Right ventricle myocardium inferior (tissue), 1 donor: ENCODE results near the gene CSF2RB. TPM values are rescaled to one million over a fixed set of nuclear protein-coding genes. Genes with fewer than 3 reads are reported as not detected.

ENCODE experiments used
- ATAC-seq: fragments of 200-7000 bp; cut with Tn5 transposase; one replicate; pipeline ENCODE4 v1.9.1; 2020; ENCODE audit warnings: mild to moderate bottlenecking, moderate library complexity
- DNase-seq: peaks from one replicate; pipeline ENCODE4 v3.0.0; 2021; ENCODE audit errors: missing footprints
- intact Hi-C: fragments of 100-400 bp; cut with DNase I; formaldehyde crosslinking; loops from one replicate; pipeline ENCODE4 v1.11.0; 2022
- total RNA-seq: library from RNA; stranded (reverse); fragmentation: NEBNext Ultra II Directional; extraction: Animal tissue kit (Norgen Biotek cat#: 25700); gene quantifications from one replicate; pipeline ENCODE4 v1.2.1, GENCODE V29; 2021
- donor health status: DM: no; HTN: yes; CAD: no; lungs with severe emphysema.

The CSF2RB gene
- total RNA-seq, 1 donor from 2014 or later, result 3.1 TPM

- intact Hi-C loops, result no loop called here
- DNase-seq, result no peak
Measured at GRCh38 chr22:36950797-36951590, 37.6 kb downstream of the CSF2RB start.

GRCh38 chr22:36951746-36952145, 38.3 kb downstream of the CSF2RB start:
- intact Hi-C loops, result no loop called here
- ATAC-seq, result no peak

More at GRCh38 chr22:36950797-36951590, 37.6 kb downstream of the CSF2RB start:
- ATAC-seq, result no peak

GRCh38 chr22:36953239-36954080, 40.0 kb downstream of the CSF2RB start:
- ATAC-seq (no peak), DNase-seq (no peak)
- intact Hi-C loops, result no loop called here

More at GRCh38 chr22:36951746-36952145, 38.3 kb downstream of the CSF2RB start:
- DNase-seq, result no peak

GRCh38 chr22:36954251-36955014, 41.0 kb downstream of the CSF2RB start:
- ATAC-seq (no peak), DNase-seq (no peak)
- intact Hi-C loops, result no loop called here

- intact Hi-C loops, result no loop called here
- DNase-seq (no peak), ATAC-seq (no peak)
Measured at GRCh38 chr22:36955691-36956090, 42.3 kb downstream of the CSF2RB start.

- intact Hi-C loops, result no loop called here
- no peak for DNase-seq
- ATAC-seq, result no peak
Measured at GRCh38 chr22:36958366-36958765, 44.9 kb downstream of the CSF2RB start.

- ATAC-seq (no peak), DNase-seq (no peak)
- intact Hi-C loops, result no loop called here
Measured at GRCh38 chr22:36961626-36962025, 48.2 kb downstream of the CSF2RB start.

GRCh38 chr22:36963302-36963701, 49.9 kb downstream of the CSF2RB start:
- DNase-seq, result no peak
- intact Hi-C loops, result no loop called here
- ATAC-seq, result no peak

GRCh38 chr22:36964106-36964505, 50.7 kb downstream of the CSF2RB start:
- no peak for DNase-seq
- ATAC-seq, result no peak
- intact Hi-C loops, result no loop called here

- ATAC-seq, result no peak
- DNase-seq, result no peak
- intact Hi-C loops, result no loop called here
Measured at GRCh38 chr22:36965696-36966095, 52.3 kb downstream of the CSF2RB start.

- ATAC-seq, result no peak
- DNase-seq, result no peak
- intact Hi-C loops, result no loop called here
Measured at GRCh38 chr22:36966851-36967540, 53.6 kb downstream of the CSF2RB start.

GRCh38 chr22:36968249-36968964, 55.0 kb downstream of the CSF2RB start:
- ATAC-seq (no peak), DNase-seq (no peak)
- intact Hi-C loops, result no loop called here

- no peak for DNase-seq
- ATAC-seq, result no peak
- intact Hi-C loops, result no loop called here
Measured at GRCh38 chr22:36971341-36972125, 58.1 kb downstream of the CSF2RB start.

- ATAC-seq (no peak), DNase-seq (no peak)
- intact Hi-C loops, result loop anchor here (5.0 kb wide), 3 partner anchors 104 to 199 kb away; partner anchors contain the start of gene IFT27
Measured at GRCh38 chr22:36976606-36977005, 63.2 kb downstream of the CSF2RB start.

GRCh38 chr22:36977401-36977861, 64.0 kb downstream of the CSF2RB start:
- DNase-seq (peak; percentile 77), ATAC-seq (peak; percentile 63)
- intact Hi-C loops, result loop anchor here (5.0 kb wide), 3 partner anchors 105 to 200 kb away; partner anchors contain the start of gene IFT27

GRCh38 chr22:36977947-36978660, 64.7 kb downstream of the CSF2RB start:
- intact Hi-C loops, result loop anchor here (5.0 kb wide), 3 partner anchors 106 to 201 kb away; partner anchors contain the start of gene IFT27
- ATAC-seq (peak; percentile 95), DNase-seq (peak; percentile 96)
